ENCODE measurements around the gene CHN1.

DNA sequence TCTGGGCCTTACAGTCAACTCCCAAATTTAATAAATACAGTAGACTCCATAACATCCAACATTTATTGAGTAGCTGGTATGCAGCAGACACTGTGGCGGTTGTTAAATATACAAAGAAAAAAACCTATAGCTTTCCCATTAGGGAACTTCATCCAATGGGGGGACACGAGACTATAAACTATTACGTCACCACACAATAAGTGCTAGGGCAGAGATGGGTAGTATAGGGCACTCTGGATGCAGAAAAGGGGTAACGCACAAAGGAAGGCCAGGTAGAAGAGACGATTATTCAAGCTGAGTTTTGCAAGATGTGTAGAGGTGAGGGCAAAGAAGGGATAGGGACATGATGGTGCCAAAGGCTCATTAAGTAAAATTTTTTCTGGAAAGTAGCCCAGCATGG is 10.8 kb downstream of the CHN1 start:
- TF ChIP-seq POLR2A (IDR thresholded peaks at IDR 0.05; ENCODE audit: low read depth, low read length) = no peak
- TF ChIP-seq POLR2AphosphoS5 (IDR thresholded peaks at IDR 0.05; ENCODE audit: low read depth, low read length) = no peak
